ENCODE results near the gene XRN2. TPM values are rescaled to one million over a fixed set of nuclear protein-coding genes. Genes with fewer than 3 reads are reported as not detected.

Gene XRN2
- total and polyA plus RNA-seq, 12 donors: 9.5 to 39.8 (median 31.7) TPM

- TF ChIP-seq, protein P1, sequence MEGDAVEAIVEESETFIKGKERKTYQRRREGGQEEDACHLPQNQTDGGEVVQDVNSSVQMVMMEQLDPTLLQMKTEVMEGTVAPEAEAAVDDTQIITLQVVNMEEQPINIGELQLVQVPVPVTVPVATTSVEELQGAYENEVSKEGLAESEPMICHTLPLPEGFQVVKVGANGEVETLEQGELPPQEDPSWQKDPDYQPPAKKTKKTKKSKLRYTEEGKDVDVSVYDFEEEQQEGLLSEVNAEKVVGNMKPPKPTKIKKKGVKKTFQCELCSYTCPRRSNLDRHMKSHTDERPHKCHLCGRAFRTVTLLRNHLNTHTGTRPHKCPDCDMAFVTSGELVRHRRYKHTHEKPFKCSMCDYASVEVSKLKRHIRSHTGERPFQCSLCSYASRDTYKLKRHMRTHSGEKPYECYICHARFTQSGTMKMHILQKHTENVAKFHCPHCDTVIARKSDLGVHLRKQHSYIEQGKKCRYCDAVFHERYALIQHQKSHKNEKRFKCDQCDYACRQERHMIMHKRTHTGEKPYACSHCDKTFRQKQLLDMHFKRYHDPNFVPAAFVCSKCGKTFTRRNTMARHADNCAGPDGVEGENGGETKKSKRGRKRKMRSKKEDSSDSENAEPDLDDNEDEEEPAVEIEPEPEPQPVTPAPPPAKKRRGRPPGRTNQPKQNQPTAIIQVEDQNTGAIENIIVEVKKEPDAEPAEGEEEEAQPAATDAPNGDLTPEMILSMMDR (IDR thresholded peaks at IDR 0.05): no peak
- peaks cover 3 to 71% (median 41%) of the 10 kb centered on the region in 9 donors for H3K4me1 ChIP-seq
- intact Hi-C loops (cut with DNase I): loop anchor here in 2 of 10 donors (10.0 kb wide), 2 partner anchors 45 to 65 kb away; no protein-coding TSS in a partner anchor
- peak overlapping the region in 1 of 10 donors; percentile 2 for H3K27ac ChIP-seq
- ATAC-seq (no peak), DNase-seq (no peak)
- 40 to 70% methylated on average over 2 of the region's 2 CpGs for WGBS, 2 donors
- H3K9me3 ChIP-seq: peaks cover 0 to 4% (median 0%) of the 10 kb centered on the region in 11 donors
- no peaks in the 10 kb centered on the region for H3K27me3 ChIP-seq
- peaks cover 0 to 15% (median 0%) of the 10 kb centered on the region in 9 donors for H3K36me3 ChIP-seq
- H3K4me3 ChIP-seq: no peak overlapping the region
Measured at GRCh38 chr20:21309678-21310467, 6.7 kb downstream of the XRN2 start.

GRCh38 chr20:21312813-21313474 is 9.8 kb downstream of the XRN2 start:
- TF ChIP-seq, protein P1 (IDR thresholded peaks at IDR 0.05): no peak
- no peaks in the 10 kb centered on the region for H3K27me3 ChIP-seq
- no peak overlapping the region for H3K27ac ChIP-seq
- ATAC-seq (no peak), DNase-seq (no peak)
- peaks cover 0 to 4% (median 0%) of the 10 kb centered on the region in 11 donors for H3K9me3 ChIP-seq
- H3K4me3 ChIP-seq: no peak overlapping the region
- intact Hi-C loops (cut with DNase I): no loop called here
- H3K4me1 ChIP-seq: peaks cover 3 to 82% (median 45%) of the 10 kb centered on the region in 9 donors
- peaks cover 0 to 15% (median 0%) of the 10 kb centered on the region in 9 donors for H3K36me3 ChIP-seq
- WGBS, 2 donors: 85 to 93% methylated on average over 10 of the region's 10 CpGs

DNA sequence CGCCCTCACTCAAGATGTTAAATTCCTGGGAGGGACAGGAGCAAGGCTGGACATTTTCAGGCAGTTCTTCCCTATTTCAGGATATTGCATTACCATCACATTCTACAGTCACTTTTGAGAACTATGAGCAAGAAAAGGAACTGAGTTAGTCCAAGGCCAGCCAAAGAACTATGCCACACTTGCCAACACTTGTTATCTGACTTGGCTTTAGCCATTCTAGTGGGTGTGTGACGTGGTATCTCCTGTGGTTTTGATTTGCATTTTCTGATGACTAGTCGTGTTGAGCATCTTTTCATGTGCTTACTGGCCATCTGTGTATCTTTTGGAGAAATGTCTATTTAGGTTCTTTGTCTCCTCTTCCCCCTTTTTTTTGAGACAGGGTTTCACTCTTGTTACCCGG is 12.0 kb downstream of the XRN2 start:
- ATAC-seq (peak in 4 of 8 donors; percentile 44 to 79 (median 56)), DNase-seq (no peak)
- H3K27ac ChIP-seq: peak overlapping the region in 1 of 10 donors; percentile 51
- TF ChIP-seq, protein P1 (IDR thresholded peaks at IDR 0.05): no peak
- H3K36me3 ChIP-seq: no peaks in the 10 kb centered on the region
- H3K9me3 ChIP-seq: peaks cover 0 to 12% (median 4%) of the 10 kb centered on the region in 11 donors
- peaks cover 1 to 71% (median 44%) of the 10 kb centered on the region in 9 donors for H3K4me1 ChIP-seq
- no peak overlapping the region for H3K4me3 ChIP-seq
- intact Hi-C loops (cut with DNase I): no loop called here
- H3K27me3 ChIP-seq: no peaks in the 10 kb centered on the region
- WGBS, 2 donors: 60 to 70% methylated on average over 4 of the region's 4 CpGs

GRCh38 chr20:21322083-21322710 is 19.1 kb downstream of the XRN2 start:
- Histone ChIP-seq H3K4me1 (peaks cover 0 to 64% (median 54%) of the 10 kb centered on the region in 9 donors), H3K27ac (no peak overlapping the region), H3K36me3 (no peaks in the 10 kb centered on the region), H3K4me3 (no peak overlapping the region), H3K9me3 (peaks cover 0 to 33% (median 9%) of the 10 kb centered on the region in 11 donors), H3K27me3 (no peaks in the 10 kb centered on the region)
- WGBS, 2 donors: 77 to 98% methylated on average over 5 of the region's 5 CpGs
- TF ChIP-seq, protein P1 (IDR thresholded peaks at IDR 0.05): no peak
- no peak for DNase-seq
- intact Hi-C loops (cut with DNase I): no loop called here
- ATAC-seq: no peak

All from heart right ventricle (tissue), 16 donors.